NCI-H1930 (cell line): ENCODE data around the gene ZNF326.
"Not testable (repeated sequence)": the region's sequence is repeated elsewhere in the genome, so short reads cannot be mapped to it uniquely, and the experiment has no call there.

ENCODE experiments used
- DNase-seq, 2 experiments: peaks; one replicate each; lab custom pipeline; 2025; lab: John Stamatoyannopoulos, UW

Gene ZNF326

DNA sequence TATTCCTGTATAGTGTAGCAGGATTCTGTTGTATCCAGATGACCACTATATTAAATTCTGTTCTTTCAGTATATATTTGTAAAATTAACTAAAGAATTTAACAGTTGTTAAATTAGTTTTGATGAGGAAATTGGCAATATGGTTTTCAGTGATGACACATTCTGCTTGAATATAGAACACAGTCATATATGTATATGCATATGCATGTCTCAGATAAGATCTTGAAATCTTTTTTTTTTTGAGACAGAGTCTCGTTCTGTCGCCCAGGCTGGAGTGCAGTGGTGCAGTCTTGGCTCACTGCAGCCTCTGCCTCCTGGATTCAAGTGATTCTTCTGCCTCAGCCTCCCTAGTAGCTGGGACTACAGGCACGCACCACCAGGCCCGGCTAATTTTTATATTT is 2.2 kb downstream of the ZNF326 start:
- not testable (repeated sequence) for DNase-seq

DNA sequence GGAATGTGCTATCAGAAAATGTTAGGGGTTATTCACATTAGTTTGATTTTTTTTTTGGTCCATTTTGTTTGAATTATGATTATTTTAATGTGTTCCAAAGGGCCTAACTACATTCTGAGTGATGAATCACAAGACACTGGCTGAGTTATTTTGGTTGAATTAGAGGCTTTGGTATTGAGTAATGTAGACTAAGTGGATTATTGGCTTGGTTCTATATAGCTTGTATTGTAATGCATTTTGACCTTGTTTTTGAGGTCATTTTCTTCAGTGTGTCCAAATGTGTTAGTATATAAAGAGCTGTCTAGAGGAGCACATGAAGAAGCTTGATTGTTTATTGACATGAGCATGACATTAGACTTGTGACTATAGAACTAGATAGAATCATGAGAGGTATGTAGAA is 3.4 kb downstream of the ZNF326 start:
- no peak for DNase-seq

DNA sequence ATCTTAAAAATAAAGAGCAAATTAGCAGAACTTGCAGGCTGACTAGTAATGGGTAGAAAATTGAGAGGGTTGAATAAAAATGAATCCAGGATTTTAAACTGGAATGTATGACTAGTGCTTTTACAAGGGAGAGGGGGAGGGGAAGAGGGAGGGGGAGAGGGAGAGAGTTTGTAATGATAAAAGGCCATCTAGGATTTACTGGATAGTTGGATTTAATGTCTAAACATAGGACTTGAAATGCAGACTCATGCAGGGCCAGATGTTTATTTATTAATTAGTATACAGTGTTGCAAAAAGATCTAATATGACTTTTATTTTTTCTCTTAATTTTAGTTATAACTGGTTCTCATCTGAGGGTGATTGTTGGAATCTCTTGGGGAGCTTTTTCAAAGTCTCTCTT is 4.3 kb downstream of the ZNF326 start:
- DNase-seq = no peak

DNA sequence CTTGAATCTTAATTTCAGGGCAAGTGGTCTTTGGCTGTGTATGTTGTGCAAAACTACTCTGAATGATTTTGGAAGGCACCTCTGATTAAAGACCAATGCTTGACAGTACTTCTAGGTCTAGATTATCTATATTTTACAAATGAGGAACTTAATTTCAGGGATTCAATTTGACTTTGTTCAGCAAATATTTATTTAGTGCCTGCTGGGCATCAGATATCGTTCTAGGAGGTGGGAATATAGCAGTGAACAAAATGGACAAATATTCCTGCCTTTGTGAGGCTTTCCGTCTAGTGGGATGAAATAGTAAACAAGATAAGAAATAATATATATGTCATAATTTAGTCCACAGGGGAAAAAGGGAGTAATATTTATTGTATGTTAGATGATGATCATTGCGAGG is 4.7 kb downstream of the ZNF326 start:
- no peak for DNase-seq

- no peak for DNase-seq
Measured at GRCh38 chr1:90000934-90001676, 6.2 kb downstream of the ZNF326 start.

GRCh38 chr1:90007979-90008404 is 13.1 kb downstream of the ZNF326 start:
- no peak for DNase-seq

- no peak for DNase-seq
Measured at GRCh38 chr1:90012300-90012699, 17.4 kb downstream of the ZNF326 start.

- DNase-seq = no peak
Measured at GRCh38 chr1:90023691-90024090, 28.8 kb downstream of the ZNF326 start.

GRCh38 chr1:90027281-90027680 is 32.4 kb downstream of the ZNF326 start:
- DNase-seq = no peak

DNA sequence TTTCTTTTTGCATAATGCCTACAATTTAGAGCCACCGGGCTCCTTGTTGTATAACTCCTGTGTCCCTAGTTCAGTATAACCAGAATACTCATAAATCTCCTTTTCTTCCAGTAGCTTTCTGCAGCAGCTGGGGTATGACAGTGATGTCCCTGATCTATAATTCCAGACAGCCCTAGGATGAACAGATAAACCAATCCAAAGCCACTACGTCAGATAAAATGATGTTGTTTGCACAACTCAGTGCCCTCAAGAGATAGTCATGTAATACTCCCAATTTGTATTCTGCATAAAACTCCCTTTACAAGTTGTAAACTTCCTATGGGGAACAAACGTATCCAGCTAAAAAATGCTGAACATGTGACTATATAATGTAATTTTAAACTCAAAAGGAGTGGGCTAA is 44.7 kb downstream of the ZNF326 start:
- DNase-seq = no peak

DNA sequence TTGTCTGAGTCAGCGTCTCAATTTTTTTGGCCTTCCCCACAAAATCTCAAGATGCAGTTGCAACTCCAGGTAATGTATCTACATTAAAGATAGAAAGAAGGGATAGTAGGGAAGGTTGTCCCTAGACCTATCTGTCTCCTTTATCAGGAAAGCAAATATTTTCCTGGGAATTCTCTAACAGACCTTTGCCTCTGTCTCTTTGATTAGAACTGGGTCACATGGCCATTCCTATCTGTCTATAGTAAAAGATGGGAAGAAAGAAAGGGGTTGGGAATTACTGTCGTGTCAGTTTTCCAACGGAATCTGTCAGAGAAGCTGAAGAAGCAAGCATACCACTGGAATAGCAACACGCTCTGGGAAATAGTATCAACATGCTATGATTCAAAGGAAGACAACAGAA is 48.7 kb downstream of the ZNF326 start:
- no peak for DNase-seq

GRCh38 chr1:90044346-90044745 is 49.4 kb downstream of the ZNF326 start:
- DNase-seq = no peak

DNA sequence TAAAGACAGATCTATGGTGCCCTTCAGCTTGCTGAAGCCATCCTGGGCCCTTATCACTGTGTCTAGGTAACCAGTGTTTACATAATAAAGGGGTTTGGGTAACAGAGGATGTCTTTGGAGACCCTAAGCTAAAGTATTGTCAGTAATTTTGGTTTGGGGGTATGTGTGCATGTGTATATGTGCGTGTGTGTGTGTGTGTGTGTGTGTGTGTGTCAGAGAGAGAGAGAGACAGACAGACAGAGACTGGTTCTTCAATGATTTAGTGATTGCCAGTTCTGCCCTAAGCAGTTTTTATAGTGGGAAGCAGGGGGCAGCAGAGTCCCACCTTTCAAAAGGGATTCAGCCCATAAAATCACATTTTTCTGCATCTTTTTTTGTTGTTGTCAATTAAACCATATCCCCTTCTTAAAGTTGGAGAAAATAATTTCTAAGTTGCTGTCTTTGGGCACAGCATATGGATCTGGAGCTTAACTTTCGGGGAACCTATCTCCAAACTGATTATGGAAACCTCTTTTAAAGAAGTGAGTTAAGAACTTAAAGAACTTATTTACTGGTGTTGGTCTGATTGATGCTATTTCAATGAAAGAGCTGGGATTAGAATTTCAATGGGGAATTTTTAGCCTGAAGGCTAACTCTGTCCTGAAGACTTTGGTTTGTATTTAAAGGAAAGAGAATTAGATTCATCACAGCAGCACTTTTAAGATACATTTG is 51.1 kb downstream of the ZNF326 start:
- no peak for DNase-seq

GRCh38 chr1:90046635-90047034 is 51.7 kb downstream of the ZNF326 start:
- DNase-seq = no peak

- no peak for DNase-seq
Measured at GRCh38 chr1:90048043-90048442, 53.1 kb downstream of the ZNF326 start.

DNA sequence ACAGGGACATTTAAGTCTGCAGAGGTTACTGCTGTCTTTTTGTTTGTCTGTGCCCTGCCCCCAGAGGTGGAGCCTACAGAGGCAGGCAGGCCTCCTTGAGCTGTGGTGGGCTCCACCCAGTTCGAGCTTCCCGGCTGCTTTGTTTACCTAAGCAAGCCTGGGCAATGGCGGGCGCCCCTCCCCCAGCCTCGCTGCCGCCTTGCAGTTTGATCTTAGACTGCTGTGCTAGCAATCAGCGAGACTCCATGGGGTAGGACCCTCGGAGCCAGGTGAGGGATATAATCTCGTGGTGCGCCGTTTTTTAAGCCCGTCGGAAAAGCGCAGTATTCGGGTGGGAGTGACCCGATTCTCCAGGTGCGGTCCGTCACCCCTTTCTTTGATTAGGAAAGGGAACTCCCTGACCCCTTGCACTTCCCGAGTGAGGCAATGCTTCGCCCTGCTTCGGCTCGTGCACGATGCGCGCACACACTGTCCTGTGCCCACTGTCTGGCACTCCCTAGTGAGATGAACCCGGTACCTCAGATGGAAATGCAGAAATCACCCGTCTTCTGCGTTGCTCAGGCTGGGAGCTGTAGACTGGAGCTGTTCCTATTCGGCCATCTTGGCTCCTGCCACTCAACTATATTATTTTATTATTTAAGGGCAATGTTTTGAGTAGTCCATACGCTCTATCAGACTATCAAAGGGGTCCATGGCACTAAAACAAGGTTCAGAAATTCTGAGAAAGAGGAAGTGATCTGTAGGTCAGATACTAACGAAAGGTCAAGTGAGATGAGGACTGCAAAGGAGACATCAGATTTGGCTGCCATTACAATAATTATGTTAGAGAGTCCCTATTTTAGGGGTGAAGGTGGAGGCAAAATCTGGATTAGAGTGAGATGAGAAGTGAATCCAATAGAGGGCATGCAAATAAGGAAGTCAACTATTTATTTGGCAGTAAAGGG is 68.1 kb downstream of the ZNF326 start:
- not testable (repeated sequence) for DNase-seq

DNA sequence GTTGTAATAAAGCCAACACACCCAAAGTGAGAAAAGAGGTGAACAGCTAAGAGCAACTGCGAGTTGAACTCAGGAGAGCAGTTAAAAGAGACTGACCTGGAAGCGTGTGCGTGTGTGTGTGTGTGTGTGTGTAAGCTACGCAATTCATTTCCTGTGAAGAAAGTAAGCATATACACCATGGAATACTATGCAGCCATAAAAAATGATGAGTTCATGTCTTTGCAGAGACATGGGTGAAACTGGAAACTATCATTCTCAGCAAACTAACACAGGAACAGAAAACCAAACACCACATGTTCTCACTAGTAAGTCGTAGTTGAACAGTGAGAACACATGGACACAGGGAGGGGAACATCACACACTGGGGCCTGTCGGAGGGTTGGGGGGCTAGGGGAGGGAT is 69.2 kb downstream of the ZNF326 start:
- DNase-seq = not testable (repeated sequence)

DNA sequence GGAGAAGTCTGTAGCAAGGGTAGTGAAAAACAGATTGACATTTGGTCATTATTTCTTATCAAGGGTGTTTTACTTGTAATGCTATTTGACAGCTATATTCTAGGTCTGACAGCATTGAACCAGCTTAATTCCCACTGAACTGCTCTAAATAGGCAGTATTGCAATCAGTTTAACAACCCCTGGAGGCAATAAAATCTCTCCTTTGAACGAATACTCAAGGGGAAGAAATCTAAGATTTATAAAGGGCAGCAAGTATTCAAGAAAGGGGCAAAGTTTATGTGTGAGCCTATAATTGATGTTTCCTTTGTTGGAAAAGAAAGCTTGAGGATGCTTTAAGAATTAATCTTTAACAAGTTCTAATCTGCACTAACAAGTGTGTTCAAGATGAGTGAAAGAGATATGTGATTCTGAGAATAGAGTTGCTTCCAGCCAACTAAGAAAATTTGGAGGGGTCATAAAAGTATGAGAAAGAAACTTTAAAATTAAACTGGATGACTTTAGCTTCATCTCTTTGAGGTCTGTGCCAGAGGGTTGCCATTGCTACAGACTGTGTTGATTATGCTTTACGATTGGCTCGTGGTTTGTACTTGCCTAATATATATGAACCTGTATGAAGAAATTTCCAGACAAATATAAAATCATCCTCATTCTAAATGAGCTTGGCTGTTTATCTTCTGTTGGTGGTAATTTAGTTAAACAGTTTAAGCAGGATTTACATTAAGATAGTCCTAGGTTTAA is 72.5 kb downstream of the ZNF326 start:
- DNase-seq = no peak

GRCh38 chr1:90068611-90069280 is 73.8 kb downstream of the ZNF326 start:
- no peak for DNase-seq

DNA sequence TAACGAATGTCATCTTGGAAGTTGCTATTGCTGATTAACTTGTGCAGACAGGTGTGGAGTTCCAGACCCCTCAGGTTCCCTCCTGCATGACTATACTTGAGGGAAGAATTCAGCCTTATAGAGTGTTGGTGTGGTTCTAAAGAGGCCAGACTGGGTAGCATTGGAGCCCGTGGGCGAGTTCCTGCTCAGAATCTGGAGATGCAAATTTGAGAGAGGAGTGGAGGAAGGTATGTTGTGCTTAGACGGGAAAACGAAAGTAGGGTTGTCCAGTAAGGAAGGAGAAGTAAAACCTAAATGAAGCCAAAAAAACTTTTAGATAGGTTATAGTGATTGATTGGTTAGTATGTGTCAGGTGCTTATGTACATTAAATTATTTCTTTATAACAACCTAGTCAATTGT is 79.2 kb downstream of the ZNF326 start:
- DNase-seq = no peak

DNA sequence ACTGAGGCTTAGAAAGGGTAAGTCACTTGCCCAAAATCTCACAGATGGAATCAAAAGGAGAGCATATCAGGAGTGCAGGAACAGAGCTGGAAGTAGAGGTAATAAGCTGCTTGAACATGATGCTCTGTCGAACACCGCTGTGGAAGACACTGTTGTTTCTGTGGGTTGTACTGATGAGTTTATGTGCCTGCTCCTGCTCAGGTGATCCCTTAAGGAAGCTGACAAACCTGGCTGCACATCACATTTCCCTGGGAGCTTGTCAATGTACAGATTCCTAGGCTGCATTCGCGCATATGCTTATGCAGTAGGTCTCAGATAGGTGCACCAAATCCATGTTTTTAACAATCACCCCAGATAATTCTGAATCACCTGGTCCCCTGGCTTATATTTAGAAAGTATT is 79.7 kb downstream of the ZNF326 start:
- DNase-seq = no peak
